H1 (cell line): ENCODE data around the gene VAPB. TPM values are rescaled to one million over a fixed set of nuclear protein-coding genes. Genes with fewer than 3 reads are reported as not detected.
A peak's percentile ranks its signal among the peaks of the same experiment; 100 is the strongest.

ENCODE experiments used
- BRCA1 ChIP-seq: IDR thresholded peaks from 2 replicates; pipeline ENCODE4 v1.6.1; 2012; ENCODE audit warnings: low read depth, low read length, improper control_type of control experiment
- CBX5 ChIP-seq: fragments of 300-800, 300-1000 bp; sonication (generic); IDR thresholded peaks from 2 replicates; pipeline ENCODE4 v1.7.1; 2016; ENCODE audit warnings: antibody characterized with exemption, low read length, low read depth
- CEBPB ChIP-seq: IDR thresholded peaks from 2 replicates; pipeline ENCODE4 v1.6.1; 2012; ENCODE audit warnings: low read depth, low read length
- CREB1 ChIP-seq: IDR thresholded peaks from 2 replicates; pipeline ENCODE4 v1.6.1; 2012; ENCODE audit warnings: inconsistent platforms
- EP300 ChIP-seq, 2 experiments: IDR thresholded peaks; 1 replicate in 1 of 2; 2 replicates in 1 of 2; pipeline ENCODE4 v1.6.1; 2011 to 2012; ENCODE audit warnings: low read depth in 2 of 2, low read length in 2 of 2, mild to moderate bottlenecking in 2 of 2, borderline replicate concordance in 1 of 2, inconsistent platforms in 1 of 2, moderate library complexity in 1 of 2
- HDAC2 ChIP-seq, 2 experiments: fragments of 300-600 bp in 1 of 2; sonication (generic) in 1 of 2; IDR thresholded peaks; 2 replicates each; pipeline ENCODE4 v1.6.1; 2011 to 2012; ENCODE audit warnings: low read depth in 2 of 2, low read length in 2 of 2, mild to moderate bottlenecking in 2 of 2, moderate library complexity in 2 of 2, borderline replicate concordance in 1 of 2, inconsistent platforms in 1 of 2
- MAFK ChIP-seq: IDR thresholded peaks from 2 replicates; pipeline ENCODE4 v1.6.1; 2012; ENCODE audit warnings: low read depth, mild to moderate bottlenecking, improper control_type of control experiment, low read length
- POU5F1 ChIP-seq: IDR thresholded peaks from 2 replicates; pipeline ENCODE4 v1.6.1; 2011; ENCODE audit warnings: low read depth, mild to moderate bottlenecking, low read length, moderate library complexity
- RNF2 ChIP-seq: fragments of 200-900, 300-1000 bp; sonication (generic); IDR thresholded peaks from 2 replicates; pipeline ENCODE4 v1.7.1; 2016; ENCODE audit warnings: borderline replicate concordance, low read depth, mild to moderate bottlenecking, antibody characterized with exemption, low read length; ENCODE audit not compliant: poor library complexity, severe bottlenecking; ENCODE audit errors: missing control alignments
- SIN3A ChIP-seq, 2 experiments: IDR thresholded peaks in 1 of 2; conservative IDR thresholded peaks in 1 of 2; 2 replicates each; pipeline ENCODE4 v1.6.1; 2011 to 2012; ENCODE audit warnings: low read length in 2 of 2, improper control_type of control experiment in 1 of 2, low read depth in 1 of 2, mild to moderate bottlenecking in 1 of 2
- polyA plus RNA-seq, 7 experiments: library from polyadenylated mRNA; depleted of rRNA in 3 of 7; stranded (reverse) in 5 of 7; unstranded in 2 of 7; fragments of >200 nt in 5 of 7; fragments of 200-250 nt in 2 of 7; gene quantifications; 1 replicate in 5 of 7; 2 replicates in 1 of 7; 4 replicates in 1 of 7; pipeline versions ENCODE4 v1.2.1 to v1.2.3, GENCODE V29; 2011 to 2013; ENCODE audit warnings: missing spikeins in 2 of 7, mixed read lengths in 2 of 7
- total RNA-seq: library from RNA; stranded (reverse); fragmentation: NEBNext Ultra II Directional; extraction: Animal tissue kit (Norgen Biotek cat#: 25700); gene quantifications from 2 replicates; pipeline ENCODE4 v1.2.1, GENCODE V29; 2021
- TF ChIP-seq, protein P1 (sequence below): fragments of 300-600 bp; sonication (generic); IDR thresholded peaks from 2 replicates; pipeline ENCODE4 v1.7.1; 2012; ENCODE audit warnings: low read length, moderate library complexity, mild to moderate bottlenecking, inconsistent platforms; ENCODE audit not compliant: insufficient replicate concordance

The VAPB gene
- total and polyA plus RNA-seq, 2 of the 8 experiments (the other 6 are each of a cell fraction or from before 2014, with no cell fraction given): 24.4 to 62.8 TPM

DNA sequence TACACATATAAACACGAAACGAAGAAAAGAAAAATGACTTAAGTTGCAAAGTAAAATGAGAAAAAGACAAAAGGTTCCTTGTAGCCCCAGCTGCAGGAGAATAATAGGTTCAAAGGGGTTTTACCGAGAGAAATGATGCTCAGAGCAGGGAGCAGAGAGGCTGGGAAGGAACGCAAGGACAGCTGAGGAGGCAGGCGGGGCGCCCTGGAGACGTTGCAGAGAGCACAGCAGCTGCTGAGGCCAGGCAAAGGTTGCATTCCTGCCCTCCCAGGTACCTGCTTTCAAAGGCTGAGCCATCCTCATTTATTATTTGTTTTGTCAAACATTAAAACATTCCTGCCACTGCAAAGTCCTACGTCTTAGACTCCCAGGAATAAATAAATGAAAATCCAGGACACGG lies 16.2 kb upstream of the VAPB start (continued):
- TF ChIP-seq RNF2 (no peak), POU5F1 (no peak), MAFK (no peak), CBX5 (no peak), HDAC2 (IDR thresholded peaks at IDR 0.05; ENCODE audit: borderline replicate concordance in 1 of 2, low read depth in 2 of 2, low read length in 2 of 2) (no peak), CEBPB (no peak), EP300 (IDR thresholded peaks at IDR 0.05; ENCODE audit: borderline replicate concordance in 1 of 2, low read depth in 2 of 2, low read length in 2 of 2) (no peak), BRCA1 (no peak), SIN3A (conservative IDR thresholded peaks at IDR 0.05 in 1 of 2, IDR thresholded peaks at IDR 0.05 in 1 of 2; ENCODE audit: low read depth in 1 of 2, low read length in 2 of 2) (peak in 1 of 2 experiments; percentile 74; a peak in 2 of 4 replicates), CREB1 (0 out of 2 replicates have a peak, but pooled peaks have one; percentile 14)
- TF ChIP-seq, protein P1, sequence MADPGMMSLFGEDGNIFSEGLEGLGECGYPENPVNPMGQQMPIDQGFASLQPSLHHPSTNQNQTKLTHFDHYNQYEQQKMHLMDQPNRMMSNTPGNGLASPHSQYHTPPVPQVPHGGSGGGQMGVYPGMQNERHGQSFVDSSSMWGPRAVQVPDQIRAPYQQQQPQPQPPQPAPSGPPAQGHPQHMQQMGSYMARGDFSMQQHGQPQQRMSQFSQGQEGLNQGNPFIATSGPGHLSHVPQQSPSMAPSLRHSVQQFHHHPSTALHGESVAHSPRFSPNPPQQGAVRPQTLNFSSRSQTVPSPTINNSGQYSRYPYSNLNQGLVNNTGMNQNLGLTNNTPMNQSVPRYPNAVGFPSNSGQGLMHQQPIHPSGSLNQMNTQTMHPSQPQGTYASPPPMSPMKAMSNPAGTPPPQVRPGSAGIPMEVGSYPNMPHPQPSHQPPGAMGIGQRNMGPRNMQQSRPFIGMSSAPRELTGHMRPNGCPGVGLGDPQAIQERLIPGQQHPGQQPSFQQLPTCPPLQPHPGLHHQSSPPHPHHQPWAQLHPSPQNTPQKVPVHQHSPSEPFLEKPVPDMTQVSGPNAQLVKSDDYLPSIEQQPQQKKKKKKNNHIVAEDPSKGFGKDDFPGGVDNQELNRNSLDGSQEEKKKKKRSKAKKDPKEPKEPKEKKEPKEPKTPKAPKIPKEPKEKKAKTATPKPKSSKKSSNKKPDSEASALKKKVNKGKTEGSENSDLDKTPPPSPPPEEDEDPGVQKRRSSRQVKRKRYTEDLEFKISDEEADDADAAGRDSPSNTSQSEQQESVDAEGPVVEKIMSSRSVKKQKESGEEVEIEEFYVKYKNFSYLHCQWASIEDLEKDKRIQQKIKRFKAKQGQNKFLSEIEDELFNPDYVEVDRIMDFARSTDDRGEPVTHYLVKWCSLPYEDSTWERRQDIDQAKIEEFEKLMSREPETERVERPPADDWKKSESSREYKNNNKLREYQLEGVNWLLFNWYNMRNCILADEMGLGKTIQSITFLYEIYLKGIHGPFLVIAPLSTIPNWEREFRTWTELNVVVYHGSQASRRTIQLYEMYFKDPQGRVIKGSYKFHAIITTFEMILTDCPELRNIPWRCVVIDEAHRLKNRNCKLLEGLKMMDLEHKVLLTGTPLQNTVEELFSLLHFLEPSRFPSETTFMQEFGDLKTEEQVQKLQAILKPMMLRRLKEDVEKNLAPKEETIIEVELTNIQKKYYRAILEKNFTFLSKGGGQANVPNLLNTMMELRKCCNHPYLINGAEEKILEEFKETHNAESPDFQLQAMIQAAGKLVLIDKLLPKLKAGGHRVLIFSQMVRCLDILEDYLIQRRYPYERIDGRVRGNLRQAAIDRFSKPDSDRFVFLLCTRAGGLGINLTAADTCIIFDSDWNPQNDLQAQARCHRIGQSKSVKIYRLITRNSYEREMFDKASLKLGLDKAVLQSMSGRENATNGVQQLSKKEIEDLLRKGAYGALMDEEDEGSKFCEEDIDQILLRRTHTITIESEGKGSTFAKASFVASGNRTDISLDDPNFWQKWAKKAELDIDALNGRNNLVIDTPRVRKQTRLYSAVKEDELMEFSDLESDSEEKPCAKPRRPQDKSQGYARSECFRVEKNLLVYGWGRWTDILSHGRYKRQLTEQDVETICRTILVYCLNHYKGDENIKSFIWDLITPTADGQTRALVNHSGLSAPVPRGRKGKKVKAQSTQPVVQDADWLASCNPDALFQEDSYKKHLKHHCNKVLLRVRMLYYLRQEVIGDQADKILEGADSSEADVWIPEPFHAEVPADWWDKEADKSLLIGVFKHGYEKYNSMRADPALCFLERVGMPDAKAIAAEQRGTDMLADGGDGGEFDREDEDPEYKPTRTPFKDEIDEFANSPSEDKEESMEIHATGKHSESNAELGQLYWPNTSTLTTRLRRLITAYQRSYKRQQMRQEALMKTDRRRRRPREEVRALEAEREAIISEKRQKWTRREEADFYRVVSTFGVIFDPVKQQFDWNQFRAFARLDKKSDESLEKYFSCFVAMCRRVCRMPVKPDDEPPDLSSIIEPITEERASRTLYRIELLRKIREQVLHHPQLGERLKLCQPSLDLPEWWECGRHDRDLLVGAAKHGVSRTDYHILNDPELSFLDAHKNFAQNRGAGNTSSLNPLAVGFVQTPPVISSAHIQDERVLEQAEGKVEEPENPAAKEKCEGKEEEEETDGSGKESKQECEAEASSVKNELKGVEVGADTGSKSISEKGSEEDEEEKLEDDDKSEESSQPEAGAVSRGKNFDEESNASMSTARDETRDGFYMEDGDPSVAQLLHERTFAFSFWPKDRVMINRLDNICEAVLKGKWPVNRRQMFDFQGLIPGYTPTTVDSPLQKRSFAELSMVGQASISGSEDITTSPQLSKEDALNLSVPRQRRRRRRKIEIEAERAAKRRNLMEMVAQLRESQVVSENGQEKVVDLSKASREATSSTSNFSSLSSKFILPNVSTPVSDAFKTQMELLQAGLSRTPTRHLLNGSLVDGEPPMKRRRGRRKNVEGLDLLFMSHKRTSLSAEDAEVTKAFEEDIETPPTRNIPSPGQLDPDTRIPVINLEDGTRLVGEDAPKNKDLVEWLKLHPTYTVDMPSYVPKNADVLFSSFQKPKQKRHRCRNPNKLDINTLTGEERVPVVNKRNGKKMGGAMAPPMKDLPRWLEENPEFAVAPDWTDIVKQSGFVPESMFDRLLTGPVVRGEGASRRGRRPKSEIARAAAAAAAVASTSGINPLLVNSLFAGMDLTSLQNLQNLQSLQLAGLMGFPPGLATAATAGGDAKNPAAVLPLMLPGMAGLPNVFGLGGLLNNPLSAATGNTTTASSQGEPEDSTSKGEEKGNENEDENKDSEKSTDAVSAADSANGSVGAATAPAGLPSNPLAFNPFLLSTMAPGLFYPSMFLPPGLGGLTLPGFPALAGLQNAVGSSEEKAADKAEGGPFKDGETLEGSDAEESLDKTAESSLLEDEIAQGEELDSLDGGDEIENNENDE: no peak
